ENCODE results near the gene BSG.

- no peak for TF ChIP-seq CTCF (IDR thresholded peaks at IDR 0.05)
- TF ChIP-seq POLR2A (IDR thresholded peaks at IDR 0.05) = no peak
- no peak for TF ChIP-seq POLR2AphosphoS5 (IDR thresholded peaks at IDR 0.05)
Measured at GRCh38 chr19:558770-559439, 13.5 kb upstream of the BSG start.
